Gastroesophageal sphincter (tissue), 4 donors: ENCODE data around the gene SENP8. TPM values are rescaled to one million over a fixed set of nuclear protein-coding genes. Genes with fewer than 3 reads are reported as not detected.

Experiments
- ATAC-seq: fragments of 150-250 bp; one replicate; pipeline ENCODE4 v1.9.1; 2016; ENCODE audit warnings: mild to moderate bottlenecking, moderate library complexity
- H3K27ac ChIP-seq, 4 donors: fragments of 200-600 bp; sonication (generic) in 3 of 4; 1 replicate in 3 of 4; 2 replicates in 1 of 4; pipeline ENCODE4 v1.5.1; 2016 to 2019
- H3K27me3 ChIP-seq: fragments of 200-600 bp; sonication (generic); one replicate; pipeline ENCODE4 v1.5.1; 2019
- H3K36me3 ChIP-seq, 2 donors: fragments of 200-600 bp; sonication (generic); one replicate each; pipeline ENCODE4 v1.5.1; 2019; ENCODE audit warnings: control low read depth in 1 of 2
- H3K4me1 ChIP-seq, 3 donors: fragments of 200-600 bp; sonication (generic); 1 replicate in 2 of 3; 2 replicates in 1 of 3; pipeline ENCODE4 v1.5.1; 2016 to 2019; ENCODE audit warnings: control low read depth in 2 of 3
- H3K4me3 ChIP-seq, 2 donors: fragments of 200-600 bp; sonication (generic); one replicate each; pipeline ENCODE4 v1.5.1; 2019; ENCODE audit warnings: mild to moderate bottlenecking in 1 of 2, moderate library complexity in 1 of 2
- H3K9me3 ChIP-seq, 3 donors: fragments of 200-600 bp; sonication (generic); one replicate each; pipeline ENCODE4 v1.5.1; 2017 to 2019; ENCODE audit warnings: control low read depth in 2 of 3
- EP300 ChIP-seq: sonication (generic); formaldehyde crosslinking; IDR thresholded peaks from one replicate; pipeline ENCODE4 v1.6.1; 2017; ENCODE audit warnings: antibody characterized with exemption, mild to moderate bottlenecking
- POLR2A ChIP-seq, 2 donors: fragments of 450-650 bp; IDR thresholded peaks; one replicate each; pipeline ENCODE4 v1.6.1; 2017; ENCODE audit warnings: antibody characterized with exemption in 2 of 2, mild to moderate bottlenecking in 2 of 2, moderate library complexity in 1 of 2
- POLR2AphosphoS5 ChIP-seq: sonication (generic); formaldehyde crosslinking; IDR thresholded peaks from one replicate; pipeline ENCODE4 v1.6.1; 2017; ENCODE audit warnings: antibody characterized with exemption
- WGBS, 2 donors: methylation state at CpG; one replicate each; pipeline ENCODE4 v1.1.5; 2018; ENCODE audit warnings: low coverage in 1 of 2; 5-methylcytosine and 5-hydroxymethylcytosine counted together
- total RNA-seq, 4 donors: library from RNA; depleted of rRNA; stranded (reverse); fragments of >200 nt; gene quantifications; one replicate each; pipeline ENCODE4 v1.1.0, GENCODE V29; 2016
- TF ChIP-seq, protein P1 (sequence below), 4 experiments: fragments of 200-600 bp in 2 of 4; fragments of 450-650 bp in 2 of 4; sonication (generic) in 1 of 4; IDR thresholded peaks; one replicate each; pipeline ENCODE4 v1.5.1; 2017 to 2019; ENCODE audit warnings: antibody characterized with exemption in 4 of 4, mild to moderate bottlenecking in 2 of 4, moderate library complexity in 2 of 4

SENP8 gene
- total RNA-seq, 4 donors from 2014 or later, result 0.92 to 2.8 (median 2.1) TPM

DNA sequence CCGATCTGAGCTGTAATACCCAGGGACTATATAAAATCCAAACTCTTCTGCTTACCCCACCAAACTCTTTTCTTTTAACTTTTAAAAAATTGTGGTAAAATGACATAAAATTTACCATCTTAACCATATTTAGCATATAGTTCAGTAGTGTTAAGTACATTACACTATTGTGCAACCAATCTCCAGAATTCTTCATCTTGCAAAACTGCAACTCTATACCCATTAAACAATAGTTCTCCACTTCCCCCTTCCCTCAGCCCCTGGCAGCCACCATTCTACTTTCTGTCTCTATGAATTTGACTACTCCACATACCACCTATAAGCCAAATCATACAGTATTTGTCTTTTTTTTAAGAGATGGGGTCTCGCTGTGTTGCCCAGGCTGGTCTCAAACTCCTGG lies 38.7 kb downstream of the SENP8 start:
- Histone ChIP-seq H3K27ac (peak overlapping the region in 2 of 4 donors; percentile 89 to 92), H3K27me3 (no peaks in the 10 kb centered on the region), H3K4me1 (peaks cover 0 to 53% (median 6%) of the 10 kb centered on the region in 3 donors), H3K9me3 (no peaks in the 10 kb centered on the region), H3K4me3 (no peak overlapping the region), H3K36me3 (no peaks in the 10 kb centered on the region)
- 79 to 87% methylated on average over 2 of the region's 2 CpGs for WGBS, 2 donors
- ATAC-seq, result no peak
- TF ChIP-seq EP300 (no peak), POLR2A (IDR thresholded peaks at IDR 0.05) (no peak), POLR2AphosphoS5 (no peak)
- TF ChIP-seq, protein P1, sequence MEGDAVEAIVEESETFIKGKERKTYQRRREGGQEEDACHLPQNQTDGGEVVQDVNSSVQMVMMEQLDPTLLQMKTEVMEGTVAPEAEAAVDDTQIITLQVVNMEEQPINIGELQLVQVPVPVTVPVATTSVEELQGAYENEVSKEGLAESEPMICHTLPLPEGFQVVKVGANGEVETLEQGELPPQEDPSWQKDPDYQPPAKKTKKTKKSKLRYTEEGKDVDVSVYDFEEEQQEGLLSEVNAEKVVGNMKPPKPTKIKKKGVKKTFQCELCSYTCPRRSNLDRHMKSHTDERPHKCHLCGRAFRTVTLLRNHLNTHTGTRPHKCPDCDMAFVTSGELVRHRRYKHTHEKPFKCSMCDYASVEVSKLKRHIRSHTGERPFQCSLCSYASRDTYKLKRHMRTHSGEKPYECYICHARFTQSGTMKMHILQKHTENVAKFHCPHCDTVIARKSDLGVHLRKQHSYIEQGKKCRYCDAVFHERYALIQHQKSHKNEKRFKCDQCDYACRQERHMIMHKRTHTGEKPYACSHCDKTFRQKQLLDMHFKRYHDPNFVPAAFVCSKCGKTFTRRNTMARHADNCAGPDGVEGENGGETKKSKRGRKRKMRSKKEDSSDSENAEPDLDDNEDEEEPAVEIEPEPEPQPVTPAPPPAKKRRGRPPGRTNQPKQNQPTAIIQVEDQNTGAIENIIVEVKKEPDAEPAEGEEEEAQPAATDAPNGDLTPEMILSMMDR (IDR thresholded peaks at IDR 0.05), result no peak

DNA sequence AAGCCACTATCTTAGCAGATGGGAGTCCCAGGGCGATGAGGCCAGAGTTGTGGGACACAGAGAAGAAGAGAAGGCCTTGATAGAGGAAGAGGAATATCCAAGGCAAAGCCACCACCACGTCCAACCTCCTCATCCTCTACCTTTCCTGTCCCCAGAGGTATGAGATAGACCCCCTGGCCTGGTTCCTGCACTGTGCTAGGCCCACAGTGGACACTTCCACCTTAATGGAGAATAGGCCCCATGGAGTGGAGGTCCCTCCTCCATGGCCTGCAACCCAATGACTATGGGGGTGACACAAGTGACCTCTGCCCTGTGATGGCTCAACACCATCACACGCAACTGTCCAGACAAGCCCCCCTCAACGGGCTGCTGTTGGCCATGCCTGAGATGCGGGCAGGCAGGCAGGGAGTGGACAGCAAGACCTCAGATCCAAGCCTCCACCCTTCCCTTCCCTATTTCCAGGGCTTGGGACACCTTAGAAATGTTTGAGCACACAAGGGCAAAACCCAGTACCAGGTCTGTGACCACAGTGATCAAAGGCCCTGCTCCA lies 42.6 kb downstream of the SENP8 start:
- peaks cover 0 to 20% (median 0%) of the 10 kb centered on the region in 3 donors for H3K4me1 ChIP-seq
- no peak overlapping the region for H3K27ac ChIP-seq
- H3K4me3 ChIP-seq, result no peak overlapping the region
- H3K9me3 ChIP-seq, result no peaks in the 10 kb centered on the region
- WGBS, 2 donors, result 80% methylated on average over 1 of the region's 5 CpGs; no CpG with 5 or more reads in 1 of the 2 donors
- ATAC-seq, result no peak
- no peaks in the 10 kb centered on the region for H3K27me3 ChIP-seq
- H3K36me3 ChIP-seq, result no peaks in the 10 kb centered on the region
- TF ChIP-seq POLR2AphosphoS5 (no peak), POLR2A (IDR thresholded peaks at IDR 0.05) (no peak), EP300 (no peak)
- TF ChIP-seq, protein P1 (IDR thresholded peaks at IDR 0.05), result no peak

DNA sequence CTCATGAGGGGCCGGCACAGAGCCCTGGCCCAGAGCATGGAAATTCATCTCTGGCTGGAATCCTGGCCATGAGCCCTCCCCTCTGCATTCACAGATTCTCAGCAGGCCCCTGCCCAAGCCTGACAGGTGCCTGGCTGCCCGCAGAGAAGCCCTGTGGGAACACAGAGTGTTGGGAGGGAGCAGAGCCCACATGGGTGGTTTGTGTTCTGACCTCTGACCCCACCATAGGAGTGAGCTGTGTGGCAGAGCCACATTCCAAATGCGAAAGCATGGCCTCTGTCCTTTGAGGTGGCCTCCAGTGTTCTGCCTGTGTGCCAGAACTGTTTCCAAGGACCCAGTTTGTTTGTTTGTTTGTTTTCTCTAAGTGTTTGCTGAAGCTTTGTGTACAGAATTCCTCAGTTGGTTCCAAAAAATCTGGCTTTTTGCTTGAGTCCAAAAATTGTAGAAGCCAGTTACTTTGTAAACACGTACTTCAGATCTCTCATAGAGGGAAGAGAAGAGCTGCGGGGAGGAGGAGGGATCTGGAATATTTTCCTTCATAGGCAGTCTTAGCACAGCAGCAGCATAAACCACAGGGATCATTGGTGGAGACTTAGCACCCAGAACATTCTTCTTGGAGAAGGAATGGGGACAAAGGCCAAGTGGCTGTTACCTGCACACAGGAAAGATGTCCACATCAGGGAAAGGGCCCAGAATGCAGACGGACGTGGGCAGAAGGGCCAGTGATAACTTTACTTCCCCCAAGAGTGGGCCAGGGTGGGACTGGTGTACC lies 43.3 kb downstream of the SENP8 start:
- no peak overlapping the region for H3K27ac ChIP-seq
- 61 to 72% methylated on average over 3 to 4 of the region's 7 CpGs for WGBS, 2 donors

DNA sequence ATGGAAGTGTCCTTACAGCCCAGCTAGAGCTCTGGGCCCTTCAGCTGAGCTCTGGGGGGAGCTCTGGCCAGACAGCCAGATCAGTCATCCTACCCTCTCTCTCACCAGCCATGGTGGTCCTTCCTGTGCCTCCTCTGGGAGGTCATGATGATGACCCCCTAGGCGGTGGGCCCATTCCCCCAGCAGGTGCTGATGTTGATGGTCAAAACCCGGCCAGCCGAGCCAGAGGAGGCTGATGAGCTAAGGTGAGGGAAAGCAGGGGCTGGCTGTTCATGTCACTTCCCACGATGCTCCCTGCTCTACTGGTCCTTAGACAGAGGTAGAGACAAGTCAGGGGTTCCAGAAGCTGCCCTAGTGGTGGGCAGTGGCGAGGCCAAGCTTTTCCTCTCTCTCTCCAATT lies 44.4 kb downstream of the SENP8 start:
- peaks cover 0 to 12% (median 0%) of the 10 kb centered on the region in 3 donors for H3K4me1 ChIP-seq
- H3K27ac ChIP-seq, result no peak overlapping the region
- H3K27me3 ChIP-seq, result peaks cover 5% of the 10 kb centered on the region
- no peaks in the 10 kb centered on the region for H3K36me3 ChIP-seq
- no peak for ATAC-seq
- no peak overlapping the region for H3K4me3 ChIP-seq
- 93 to 100% methylated on average over 1 to 2 of the region's 5 CpGs for WGBS, 2 donors
- no peak for TF ChIP-seq POLR2AphosphoS5
- TF ChIP-seq POLR2A (IDR thresholded peaks at IDR 0.05), result no peak
- TF ChIP-seq, protein P1 (IDR thresholded peaks at IDR 0.05), result no peak
- no peak for TF ChIP-seq EP300
- H3K9me3 ChIP-seq, result no peaks in the 10 kb centered on the region

More for the DNA sequence above, 43.3 kb downstream of the SENP8 start:
- no peak for ATAC-seq
- no peaks in the 10 kb centered on the region for H3K9me3 ChIP-seq
- H3K4me3 ChIP-seq, result no peak overlapping the region
- H3K27me3 ChIP-seq, result no peaks in the 10 kb centered on the region
- H3K4me1 ChIP-seq, result peaks cover 0 to 13% (median 0%) of the 10 kb centered on the region in 3 donors
- no peaks in the 10 kb centered on the region for H3K36me3 ChIP-seq
- TF ChIP-seq POLR2AphosphoS5, result no peak
- no peak for TF ChIP-seq EP300
- TF ChIP-seq, protein P1 (IDR thresholded peaks at IDR 0.05), result no peak
- TF ChIP-seq POLR2A (IDR thresholded peaks at IDR 0.05), result no peak

DNA sequence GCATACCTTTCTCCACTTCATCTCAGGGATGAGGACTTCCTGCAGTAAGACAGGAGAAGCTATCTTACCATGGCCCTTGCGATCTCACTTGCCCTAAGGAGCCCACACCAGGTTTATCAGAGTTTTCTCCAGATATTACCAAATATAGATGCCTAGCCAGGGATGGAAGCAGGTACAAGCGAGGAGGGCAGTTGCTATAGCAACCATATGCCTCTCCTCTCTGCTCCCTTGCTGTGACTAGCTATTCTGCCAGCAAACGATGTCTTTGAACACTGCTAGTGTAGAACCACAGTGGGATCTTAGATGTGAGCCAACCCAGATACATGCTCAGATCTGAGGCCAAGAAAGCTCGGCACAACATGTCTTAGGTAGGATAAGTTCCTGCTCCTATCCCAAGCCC lies 45.5 kb downstream of the SENP8 start:
- Histone ChIP-seq H3K4me3 (no peak overlapping the region), H3K4me1 (peaks cover 0 to 12% (median 0%) of the 10 kb centered on the region in 3 donors), H3K27ac (no peak overlapping the region), H3K27me3 (peaks cover 13% of the 10 kb centered on the region), H3K36me3 (no peaks in the 10 kb centered on the region), H3K9me3 (no peaks in the 10 kb centered on the region)
- ATAC-seq, result no peak
- 100% methylated on average over 1 of the region's 4 CpGs; no CpG with 5 or more reads in 1 of the 2 donors for WGBS, 2 donors
- TF ChIP-seq, protein P1 (IDR thresholded peaks at IDR 0.05), result no peak
- TF ChIP-seq POLR2AphosphoS5, result no peak
- TF ChIP-seq EP300, result no peak
- TF ChIP-seq POLR2A (IDR thresholded peaks at IDR 0.05), result no peak
